MCF 10A (cell line): Measurements from ENCODE around the gene COL23A1. TPM values are rescaled to one million over a fixed set of nuclear protein-coding genes. Genes with fewer than 3 reads are reported as not detected.

Experiments used
- BruUV-seq: library from RNA; stranded (reverse); fragments of 400-500 nt; replicated peaks from 2 replicates; lab custom pipeline; 2021; lab: Mats Ljungman, UMichigan
- CTCF ChIA-PET: fragments of 300-600 bp; sonication (Branson Sonifier 250); formaldehyde crosslinking; extraction: SDS; loops from one replicate; lab custom pipeline; 2021; ENCODE audit warnings: antibody characterized with exemption, inconsistent platforms; lab: Yijun Ruan, JAX
- POLR2A ChIA-PET: fragments of 300-600, 350-650 bp; sonication (Branson Sonifier 250); formaldehyde crosslinking; extraction: SDS; loops from one replicate; lab custom pipeline; 2020; ENCODE audit warnings: antibody characterized with exemption, inconsistent platforms; lab: Yijun Ruan, JAX
- DNase-seq: peaks from one replicate; pipeline ENCODE4 v3.0.0-alpha.2; 2018; ENCODE audit not compliant: unreplicated experiment
- H3K27ac Mint-ChIP-seq: one replicate; pipeline ENCODE4 v1.8.0; 2022; ENCODE audit warnings: mild to moderate bottlenecking, low read depth, mixed read lengths; ENCODE audit not compliant: unreplicated experiment
- H3K27me3 Mint-ChIP-seq: one replicate; pipeline ENCODE4 v1.8.0; 2022; ENCODE audit warnings: mixed read lengths; ENCODE audit not compliant: insufficient read depth, unreplicated experiment
- H3K36me3 Mint-ChIP-seq: one replicate; pipeline ENCODE4 v1.8.0; 2022; ENCODE audit warnings: mild to moderate bottlenecking, moderate library complexity, mixed read lengths; ENCODE audit not compliant: insufficient read depth, unreplicated experiment
- H3K4me1 Mint-ChIP-seq: one replicate; pipeline ENCODE4 v1.8.0; 2022; ENCODE audit warnings: mixed read lengths; ENCODE audit not compliant: insufficient read depth, unreplicated experiment
- H3K4me3 Mint-ChIP-seq: one replicate; pipeline ENCODE4 v1.8.0; 2022; ENCODE audit warnings: mild to moderate bottlenecking, moderate library complexity, mixed read lengths; ENCODE audit not compliant: unreplicated experiment
- H3K9me3 Mint-ChIP-seq: one replicate; pipeline ENCODE4 v1.8.0; 2022; ENCODE audit warnings: mixed read lengths; ENCODE audit not compliant: unreplicated experiment
- CTCF ChIP-seq: fragments of 200-600 bp; IDR thresholded peaks from one replicate; pipeline ENCODE4 v1.8.0; 2022; ENCODE audit warnings: antibody characterized with exemption, mild to moderate bottlenecking; ENCODE audit not compliant: unreplicated experiment
- intact Hi-C: fragments of 100-400 bp; cut with micrococcal nuclease; formaldehyde crosslinking; loops from 2 replicates; pipeline ENCODE4 v1.14.1; 2022
- total RNA-seq: library from RNA; stranded (reverse); gene quantifications from 2 replicates; pipeline ENCODE4 v1.2.3, GENCODE V29; 2022

The COL23A1 gene
- total RNA-seq, 1 experiment from 2014 or later: not detected

GRCh38 chr5:178437386-178438075 is 152.7 kb downstream of the COL23A1 start:
- intact Hi-C loops: no loop called here
- H3K27me3 Mint-ChIP-seq: peaks cover 28% of the 10 kb centered on the region
- no peak overlapping the region for H3K4me3 Mint-ChIP-seq
- POLR2A ChIA-PET: interaction anchor here (1.2 kb wide), 1 partner anchor 47 kb away, joined by 3 read pairs; no protein-coding TSS in a partner anchor
- CTCF ChIA-PET: interaction anchor here (0.9 to 4.1 kb wide), 3 partner anchors 9 to 32 kb away, joined by 3 to 15 read pairs (median 3); no protein-coding TSS in a partner anchor
- H3K9me3 Mint-ChIP-seq: no peaks in the 10 kb centered on the region
- no TSS peak for BruUV-seq
- no peaks in the 10 kb centered on the region for H3K4me1 Mint-ChIP-seq
- TF ChIP-seq CTCF: no peak
- no peak overlapping the region for H3K27ac Mint-ChIP-seq
- no peaks in the 10 kb centered on the region for H3K36me3 Mint-ChIP-seq
- no peak for DNase-seq

- Mint-ChIP-seq H3K27me3 (peaks cover 31% of the 10 kb centered on the region), H3K36me3 (no peaks in the 10 kb centered on the region), H3K4me1 (no peaks in the 10 kb centered on the region), H3K27ac (no peak overlapping the region), H3K9me3 (peaks cover 2% of the 10 kb centered on the region), H3K4me3 (no peak overlapping the region)
- BruUV-seq: no TSS peak
- ChIA-PET POLR2A (interaction anchor here (1.2 kb wide), 1 partner anchor 46 kb away, joined by 3 read pairs; no protein-coding TSS in a partner anchor), CTCF (interaction anchor here (0.9 to 4.1 kb wide), 3 partner anchors 25 to 294 kb away, joined by 3 to 15 read pairs (median 3); partner anchors contain the start of gene ZNF354A)
- DNase-seq: no peak
- intact Hi-C loops: no loop called here
- TF ChIP-seq CTCF: no peak
Measured at GRCh38 chr5:178436326-178436940, 153.8 kb downstream of the COL23A1 start.

- Mint-ChIP-seq H3K4me1 (no peaks in the 10 kb centered on the region), H3K9me3 (peaks cover 11% of the 10 kb centered on the region), H3K27me3 (peaks cover 39% of the 10 kb centered on the region), H3K36me3 (no peaks in the 10 kb centered on the region), H3K27ac (no peak overlapping the region), H3K4me3 (no peak overlapping the region)
- intact Hi-C loops: no loop called here
- no peak for DNase-seq
- no peak for TF ChIP-seq CTCF
- CTCF ChIA-PET: interaction anchor here (1.2 kb wide), 1 partner anchor 295 kb away, joined by 3 read pairs; the partner anchor contains the start of gene ZNF354A
- BruUV-seq: no TSS peak
- POLR2A ChIA-PET: no interaction called here
Measured at GRCh38 chr5:178435321-178436238, 154.6 kb downstream of the COL23A1 start.
